GM21737 (cell line): ENCODE data around the gene TRHDE.

Experiments
- ATAC-seq: cut with Tn5 transposase; IDR thresholded peaks from one replicate; pipeline ENCODE4 v1.9.1; 2021; ENCODE audit warnings: mild to moderate bottlenecking, moderate library complexity; ENCODE audit not compliant: unreplicated experiment

Gene TRHDE

GRCh38 chr12:72717036-72717435, 444.9 kb downstream of the TRHDE start:
- no peak for ATAC-seq
